K562 (cell line): ENCODE data around the gene ATPAF2. TPM values are rescaled to one million over a fixed set of nuclear protein-coding genes. Genes with fewer than 3 reads are reported as not detected.

Source experiments
- CTBP1 ChIP-seq: fragments of 450-650 bp; IDR thresholded peaks from 2 replicates; pipeline ENCODE4 v1.6.1; 2016; ENCODE audit warnings: borderline replicate concordance
- EGR1 ChIP-seq: fragments of 450-650 bp; conservative IDR thresholded peaks from 2 replicates; pipeline ENCODE4 v1.6.1; 2017; ENCODE audit warnings: mild to moderate bottlenecking
- GABPB1 ChIP-seq: sonication (generic); formaldehyde crosslinking; IDR thresholded peaks from 2 replicates; pipeline ENCODE4 v1.8.0; 2022; ENCODE audit warnings: mild to moderate bottlenecking, missing genetic modification reagents
- HNRNPH1 ChIP-seq: fragments of 200-400 bp; formaldehyde crosslinking; optimal IDR thresholded peaks from 2 replicates; pipeline ENCODE3; 2017; ENCODE audit warnings: low read depth, mild to moderate bottlenecking, low read length, moderate library complexity
- KDM1A ChIP-seq, 2 experiments: fragments of 450-650 bp; IDR thresholded peaks; 2 replicates each; pipeline ENCODE4 v1.6.1; 2016; ENCODE audit warnings: mild to moderate bottlenecking in 2 of 2
- KLF10 ChIP-seq: fragments of 250-450 bp; sonication (Bioruptor Pico); IDR thresholded peaks from 2 replicates; pipeline ENCODE4 v1.6.1; 2021; ENCODE audit warnings: matching md5 sums
- SMARCE1 ChIP-seq: fragments of 450-650 bp; IDR thresholded peaks from 2 replicates; pipeline ENCODE4 v1.7.1; 2016; ENCODE audit warnings: mild to moderate bottlenecking
- ZBTB5 ChIP-seq: fragments of 450-650 bp; IDR thresholded peaks from 2 replicates; pipeline ENCODE4 v1.6.1; 2017; ENCODE audit warnings: antibody characterized with exemption
- ZNF384 ChIP-seq: IDR thresholded peaks from 2 replicates; pipeline ENCODE4 v1.6.1; 2012; ENCODE audit warnings: low read depth, low read length, improper control_type of control experiment
- polyA plus RNA-seq, 8 experiments: library from polyadenylated mRNA; depleted of rRNA in 4 of 8; stranded (reverse) in 5 of 8; unstranded in 3 of 8; fragments of >200 nt; fragmentation: Nextera tagmentation in 2 of 8; fragmentation: Illumina TruSeq in 1 of 8; extraction: Ambion mirVana in 2 of 8; extraction: Trizol in 1 of 8; gene quantifications; 2 replicates each; pipeline versions ENCODE4 v1.2.1 to v1.2.3, GENCODE V29; 2011 to 2014; ENCODE audit warnings: inconsistent platforms in 1 of 8, missing spikeins in 1 of 8
- total RNA-seq, 7 experiments: library from RNA; depleted of rRNA in 6 of 7; stranded (reverse); fragments of >200 nt in 6 of 7; fragmentation: Illumina TruSeq in 2 of 7; extraction: Trizol in 2 of 7; gene quantifications; 2 replicates each; pipeline versions ENCODE4 v1.2.1 to v1.2.3, GENCODE V29; 2011 to 2021; ENCODE audit warnings: low replicate concordance in 1 of 7
- TF ChIP-seq, protein P1 (sequence below): fragments of 200-800 bp; sonication (Bioruptor generic); IDR thresholded peaks from 2 replicates; pipeline ENCODE4 v1.6.1; 2017; ENCODE audit warnings: missing genetic modification characterization, missing compliant biosample characterization
- TF ChIP-seq, protein P2 (sequence below): fragments of 250-450 bp; sonication (Bioruptor Pico); IDR thresholded peaks from 2 replicates; pipeline ENCODE4 v1.5.0; 2022; ENCODE audit warnings: mild to moderate bottlenecking
- TF ChIP-seq, protein P3 (sequence below): fragments of 150-350 bp; IDR thresholded peaks from 2 replicates; pipeline ENCODE4 v1.6.1; 2014; ENCODE audit warnings: low read depth, mild to moderate bottlenecking, low read length, borderline replicate concordance

The ATPAF2 gene
- total and polyA plus RNA-seq, 9 of the 15 experiments (the other 6 are each of a cell fraction or from before 2014, with no cell fraction given): 2.1 to 19.2 (median 11.3) TPM

DNA sequence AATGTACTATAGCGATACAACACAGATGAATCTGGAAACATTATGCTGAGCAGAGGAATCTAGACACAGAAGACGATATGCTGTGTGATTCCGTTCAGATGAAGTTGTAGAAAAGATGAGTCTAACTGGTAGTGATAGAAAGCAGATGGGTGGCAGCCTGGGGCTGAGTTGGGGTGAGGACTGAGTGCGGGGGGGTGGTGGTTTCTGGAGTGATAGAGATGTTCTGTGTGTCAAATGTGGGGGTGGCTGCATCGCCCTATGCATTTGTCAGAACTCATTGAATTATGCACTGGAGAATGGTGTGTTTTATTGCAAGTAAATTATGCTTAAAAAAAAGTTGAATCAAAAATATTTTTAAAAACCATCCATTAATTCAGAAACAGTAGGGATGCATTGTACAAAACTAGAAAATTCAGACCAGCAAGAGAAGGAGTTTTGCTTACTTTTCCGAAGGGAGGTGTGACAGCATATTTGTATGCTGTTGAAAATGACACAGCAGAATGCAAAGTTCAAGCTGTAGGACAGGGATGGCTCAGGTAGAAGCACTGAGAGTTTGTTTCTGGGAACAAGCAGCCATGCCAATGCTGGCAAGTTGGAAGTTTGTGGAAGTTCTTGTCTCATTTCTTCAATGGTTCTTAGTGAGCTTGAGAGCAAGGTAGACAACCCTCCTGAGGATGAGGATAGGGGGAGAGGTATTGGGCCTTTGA is 35.8 kb upstream of the ATPAF2 start (continued):
- TF ChIP-seq, protein P1, sequence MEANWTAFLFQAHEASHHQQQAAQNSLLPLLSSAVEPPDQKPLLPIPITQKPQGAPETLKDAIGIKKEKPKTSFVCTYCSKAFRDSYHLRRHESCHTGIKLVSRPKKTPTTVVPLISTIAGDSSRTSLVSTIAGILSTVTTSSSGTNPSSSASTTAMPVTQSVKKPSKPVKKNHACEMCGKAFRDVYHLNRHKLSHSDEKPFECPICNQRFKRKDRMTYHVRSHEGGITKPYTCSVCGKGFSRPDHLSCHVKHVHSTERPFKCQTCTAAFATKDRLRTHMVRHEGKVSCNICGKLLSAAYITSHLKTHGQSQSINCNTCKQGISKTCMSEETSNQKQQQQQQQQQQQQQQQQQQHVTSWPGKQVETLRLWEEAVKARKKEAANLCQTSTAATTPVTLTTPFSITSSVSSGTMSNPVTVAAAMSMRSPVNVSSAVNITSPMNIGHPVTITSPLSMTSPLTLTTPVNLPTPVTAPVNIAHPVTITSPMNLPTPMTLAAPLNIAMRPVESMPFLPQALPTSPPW: peak; percentile 73
- TF ChIP-seq KDM1A (IDR thresholded peaks at IDR 0.05) (0 out of 4 replicates have a peak, but pooled peaks of 1 of the 2 experiments have one; percentile 17), SMARCE1 (0 out of 2 replicates have a peak, but pooled peaks have one; percentile 25), EGR1 (peak; percentile 70), CTBP1 (no peak), KLF10 (CRISPR knock-in tag) (no peak), ZNF384 (no peak), GABPB1 (no peak), ZBTB5 (no peak), HNRNPH1 (no peak)
- TF ChIP-seq, protein P2, sequence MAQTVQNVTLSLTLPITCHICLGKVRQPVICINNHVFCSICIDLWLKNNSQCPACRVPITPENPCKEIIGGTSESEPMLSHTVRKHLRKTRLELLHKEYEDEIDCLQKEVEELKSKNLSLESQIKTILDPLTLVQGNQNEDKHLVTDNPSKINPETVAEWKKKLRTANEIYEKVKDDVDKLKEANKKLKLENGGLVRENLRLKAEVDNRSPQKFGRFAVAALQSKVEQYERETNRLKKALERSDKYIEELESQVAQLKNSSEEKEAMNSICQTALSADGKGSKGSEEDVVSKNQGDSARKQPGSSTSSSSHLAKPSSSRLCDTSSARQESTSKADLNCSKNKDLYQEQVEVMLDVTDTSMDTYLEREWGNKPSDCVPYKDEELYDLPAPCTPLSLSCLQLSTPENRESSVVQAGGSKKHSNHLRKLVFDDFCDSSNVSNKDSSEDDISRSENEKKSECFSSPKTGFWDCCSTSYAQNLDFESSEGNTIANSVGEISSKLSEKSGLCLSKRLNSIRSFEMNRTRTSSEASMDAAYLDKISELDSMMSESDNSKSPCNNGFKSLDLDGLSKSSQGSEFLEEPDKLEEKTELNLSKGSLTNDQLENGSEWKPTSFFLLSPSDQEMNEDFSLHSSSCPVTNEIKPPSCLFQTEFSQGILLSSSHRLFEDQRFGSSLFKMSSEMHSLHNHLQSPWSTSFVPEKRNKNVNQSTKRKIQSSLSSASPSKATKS: no peak
- TF ChIP-seq, protein P3, sequence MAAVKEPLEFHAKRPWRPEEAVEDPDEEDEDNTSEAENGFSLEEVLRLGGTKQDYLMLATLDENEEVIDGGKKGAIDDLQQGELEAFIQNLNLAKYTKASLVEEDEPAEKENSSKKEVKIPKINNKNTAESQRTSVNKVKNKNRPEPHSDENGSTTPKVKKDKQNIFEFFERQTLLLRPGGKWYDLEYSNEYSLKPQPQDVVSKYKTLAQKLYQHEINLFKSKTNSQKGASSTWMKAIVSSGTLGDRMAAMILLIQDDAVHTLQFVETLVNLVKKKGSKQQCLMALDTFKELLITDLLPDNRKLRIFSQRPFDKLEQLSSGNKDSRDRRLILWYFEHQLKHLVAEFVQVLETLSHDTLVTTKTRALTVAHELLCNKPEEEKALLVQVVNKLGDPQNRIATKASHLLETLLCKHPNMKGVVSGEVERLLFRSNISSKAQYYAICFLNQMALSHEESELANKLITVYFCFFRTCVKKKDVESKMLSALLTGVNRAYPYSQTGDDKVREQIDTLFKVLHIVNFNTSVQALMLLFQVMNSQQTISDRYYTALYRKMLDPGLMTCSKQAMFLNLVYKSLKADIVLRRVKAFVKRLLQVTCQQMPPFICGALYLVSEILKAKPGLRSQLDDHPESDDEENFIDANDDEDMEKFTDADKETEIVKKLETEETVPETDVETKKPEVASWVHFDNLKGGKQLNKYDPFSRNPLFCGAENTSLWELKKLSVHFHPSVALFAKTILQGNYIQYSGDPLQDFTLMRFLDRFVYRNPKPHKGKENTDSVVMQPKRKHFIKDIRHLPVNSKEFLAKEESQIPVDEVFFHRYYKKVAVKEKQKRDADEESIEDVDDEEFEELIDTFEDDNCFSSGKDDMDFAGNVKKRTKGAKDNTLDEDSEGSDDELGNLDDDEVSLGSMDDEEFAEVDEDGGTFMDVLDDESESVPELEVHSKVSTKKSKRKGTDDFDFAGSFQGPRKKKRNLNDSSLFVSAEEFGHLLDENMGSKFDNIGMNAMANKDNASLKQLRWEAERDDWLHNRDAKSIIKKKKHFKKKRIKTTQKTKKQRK: no peak
